ENCODE results near the gene CPNE5.

DNA sequence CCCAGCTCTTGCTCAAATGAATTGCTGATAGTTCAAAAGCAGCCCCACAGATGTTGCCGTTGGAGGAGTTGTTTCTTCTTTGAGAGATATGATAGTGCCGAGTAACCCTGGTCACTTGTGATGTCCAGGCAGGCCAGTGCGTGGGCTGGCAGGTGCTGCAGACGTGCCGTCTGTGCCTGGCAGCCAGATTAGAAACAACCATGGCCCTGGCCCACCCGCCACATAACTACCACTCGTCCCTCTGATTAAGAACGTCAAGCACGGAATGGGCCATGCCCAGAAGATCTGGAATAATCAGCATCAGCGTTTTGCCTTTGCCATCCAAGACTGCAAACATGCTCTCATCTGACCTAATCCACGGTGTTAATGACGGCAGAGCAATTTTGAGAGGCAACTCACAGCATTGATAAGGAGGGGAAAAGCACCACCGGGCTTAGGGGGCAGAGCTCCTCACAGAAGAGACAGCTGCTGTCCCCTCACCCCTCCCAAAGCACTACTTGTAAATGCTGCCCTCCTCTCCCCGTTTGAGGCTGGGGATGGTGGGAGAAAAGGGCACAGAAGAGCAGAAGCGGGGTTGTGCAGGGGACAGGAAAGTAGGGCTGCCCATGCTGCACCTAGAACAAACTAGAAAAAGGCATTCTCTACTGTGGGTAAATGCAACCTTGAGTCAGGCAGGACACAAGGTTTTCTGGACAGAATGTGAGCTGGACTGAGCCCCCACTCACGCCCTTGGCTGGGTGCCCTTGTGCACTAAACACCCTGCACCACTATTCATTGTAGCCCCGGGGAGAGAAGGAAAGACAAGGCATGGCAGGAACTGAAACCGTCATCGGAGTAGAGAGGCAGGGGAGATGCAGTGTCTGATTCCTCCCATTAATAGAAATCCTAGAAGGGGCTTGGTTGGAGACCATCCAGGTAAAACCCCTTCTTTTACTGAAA, 5.3 kb upstream of the CPNE5 start:
- TF ChIP-seq, protein P1, sequence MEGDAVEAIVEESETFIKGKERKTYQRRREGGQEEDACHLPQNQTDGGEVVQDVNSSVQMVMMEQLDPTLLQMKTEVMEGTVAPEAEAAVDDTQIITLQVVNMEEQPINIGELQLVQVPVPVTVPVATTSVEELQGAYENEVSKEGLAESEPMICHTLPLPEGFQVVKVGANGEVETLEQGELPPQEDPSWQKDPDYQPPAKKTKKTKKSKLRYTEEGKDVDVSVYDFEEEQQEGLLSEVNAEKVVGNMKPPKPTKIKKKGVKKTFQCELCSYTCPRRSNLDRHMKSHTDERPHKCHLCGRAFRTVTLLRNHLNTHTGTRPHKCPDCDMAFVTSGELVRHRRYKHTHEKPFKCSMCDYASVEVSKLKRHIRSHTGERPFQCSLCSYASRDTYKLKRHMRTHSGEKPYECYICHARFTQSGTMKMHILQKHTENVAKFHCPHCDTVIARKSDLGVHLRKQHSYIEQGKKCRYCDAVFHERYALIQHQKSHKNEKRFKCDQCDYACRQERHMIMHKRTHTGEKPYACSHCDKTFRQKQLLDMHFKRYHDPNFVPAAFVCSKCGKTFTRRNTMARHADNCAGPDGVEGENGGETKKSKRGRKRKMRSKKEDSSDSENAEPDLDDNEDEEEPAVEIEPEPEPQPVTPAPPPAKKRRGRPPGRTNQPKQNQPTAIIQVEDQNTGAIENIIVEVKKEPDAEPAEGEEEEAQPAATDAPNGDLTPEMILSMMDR (IDR thresholded peaks at IDR 0.05): no peak
- TF ChIP-seq POLR2A (IDR thresholded peaks at IDR 0.05): no peak

Data from ovary (tissue), 3 donors.